Activated gamma-delta T cell treated with anti-CD3 and anti-CD28 coated beads, Interleukin-2, amount 50 U/mL, for 16 hours (primary cell): ENCODE measurements around the gene CDC45.

Experiments used
- DNase-seq: peaks from one replicate; pipeline ENCODE4 v3.0.0-alpha.2; 2020; ENCODE audit warnings: low read depth

Gene CDC45

DNA sequence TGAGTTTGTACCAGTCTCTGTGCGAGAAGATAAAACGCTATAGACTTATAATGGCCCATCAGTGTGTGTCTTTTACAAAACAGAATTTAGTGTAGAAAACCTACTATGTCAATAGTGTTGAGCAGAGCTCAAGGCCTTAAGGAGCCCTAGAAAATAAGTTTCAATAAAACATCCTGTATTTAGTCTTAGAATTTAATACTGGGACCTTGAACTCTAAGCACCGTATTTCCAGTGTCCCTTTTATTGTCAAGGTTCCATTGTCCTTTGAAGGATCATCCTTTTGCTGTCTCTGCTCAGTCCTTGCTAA lies 16.6 kb downstream of the CDC45 start:
- no peak for DNase-seq

DNA sequence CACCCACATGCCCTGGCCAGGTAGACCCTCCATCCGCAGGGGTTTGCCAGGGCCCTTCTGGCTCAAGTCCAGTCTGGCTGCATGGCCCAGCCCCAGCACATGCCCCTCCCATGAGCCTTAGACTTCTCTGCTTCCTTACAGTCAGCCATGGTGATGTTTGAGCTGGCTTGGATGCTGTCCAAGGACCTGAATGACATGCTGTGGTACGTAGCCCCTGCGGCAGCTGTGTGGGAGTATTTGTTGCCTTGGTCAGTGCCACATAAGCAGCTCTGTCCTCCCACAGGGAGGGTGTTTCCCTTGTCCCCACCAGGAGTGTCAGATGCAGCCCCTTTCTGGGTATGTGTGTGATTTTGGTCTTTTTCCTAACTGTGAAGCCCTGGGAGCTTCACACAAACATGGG lies 17.5 kb downstream of the CDC45 start:
- DNase-seq, result no peak

DNA sequence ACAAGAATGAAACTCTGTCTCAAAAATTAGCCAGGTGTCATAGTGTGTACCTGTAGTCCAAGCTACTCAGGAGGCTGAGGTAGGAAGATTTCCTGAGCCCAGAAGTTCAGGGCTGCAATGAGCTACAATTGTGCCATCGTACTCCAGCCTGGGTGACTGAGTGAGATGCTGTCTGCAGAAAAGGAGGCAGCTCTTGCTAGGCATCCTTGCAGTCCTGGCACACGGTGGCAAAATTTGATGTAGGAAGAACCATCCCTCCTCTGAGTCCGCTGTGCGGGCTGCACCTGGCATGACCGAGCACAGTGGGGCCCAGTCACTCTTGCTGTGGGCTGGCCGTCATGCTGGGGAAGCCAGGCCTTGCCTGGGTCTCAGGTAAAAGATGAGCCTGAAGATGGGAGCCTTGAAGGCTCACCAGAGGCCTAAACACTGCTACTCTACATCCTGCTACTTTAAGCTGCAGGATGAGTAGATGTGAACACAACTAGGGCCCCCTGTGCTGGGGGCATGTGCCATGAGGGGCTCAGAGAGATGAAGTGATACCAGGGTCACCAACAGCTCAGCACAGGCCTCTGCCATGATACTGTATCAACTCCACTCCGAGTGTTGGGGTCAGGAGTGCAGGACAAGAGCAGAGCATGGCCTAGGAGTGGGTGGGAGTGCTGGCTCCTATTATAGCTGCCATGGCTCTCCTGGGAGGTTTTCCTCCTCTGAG lies 18.6 kb downstream of the CDC45 start:
- DNase-seq, result no peak

DNA sequence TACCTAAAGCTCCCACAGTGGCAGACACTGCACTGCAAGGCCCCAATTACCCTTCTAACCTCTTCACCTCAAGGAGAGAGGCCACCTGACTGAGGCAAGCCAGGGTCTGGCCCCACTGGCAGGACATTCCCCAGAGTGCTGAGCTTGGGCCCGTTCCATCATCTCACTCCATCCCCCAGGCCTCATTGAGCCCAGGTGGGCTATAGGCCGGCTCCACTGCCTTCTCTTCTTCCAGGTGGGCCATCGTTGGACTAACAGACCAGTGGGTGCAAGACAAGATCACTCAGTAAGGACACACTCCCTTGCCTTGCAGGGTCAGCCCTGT lies 19.1 kb downstream of the CDC45 start:
- no peak for DNase-seq

GRCh38 chr22:19499236-19499879 lies 19.6 kb downstream of the CDC45 start:
- no peak for DNase-seq

DNA sequence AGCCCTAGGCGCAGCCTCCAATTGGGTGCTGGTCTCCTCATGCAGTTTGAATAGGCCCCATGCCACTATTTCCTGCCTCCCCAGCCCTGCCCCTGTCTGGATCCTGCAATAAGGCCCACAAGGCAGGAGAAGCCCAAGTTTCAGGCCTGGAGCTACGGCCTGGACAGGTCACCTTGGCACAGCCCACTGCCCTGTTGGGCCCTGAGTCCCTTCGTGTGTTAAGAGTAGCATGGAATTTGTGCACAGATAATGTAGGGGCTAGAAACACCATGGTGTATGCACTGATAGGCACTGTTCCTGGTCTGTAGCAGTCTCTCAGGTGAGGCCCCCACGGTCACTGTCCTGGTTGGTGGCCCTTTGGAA lies 20.1 kb downstream of the CDC45 start:
- no peak for DNase-seq

DNA sequence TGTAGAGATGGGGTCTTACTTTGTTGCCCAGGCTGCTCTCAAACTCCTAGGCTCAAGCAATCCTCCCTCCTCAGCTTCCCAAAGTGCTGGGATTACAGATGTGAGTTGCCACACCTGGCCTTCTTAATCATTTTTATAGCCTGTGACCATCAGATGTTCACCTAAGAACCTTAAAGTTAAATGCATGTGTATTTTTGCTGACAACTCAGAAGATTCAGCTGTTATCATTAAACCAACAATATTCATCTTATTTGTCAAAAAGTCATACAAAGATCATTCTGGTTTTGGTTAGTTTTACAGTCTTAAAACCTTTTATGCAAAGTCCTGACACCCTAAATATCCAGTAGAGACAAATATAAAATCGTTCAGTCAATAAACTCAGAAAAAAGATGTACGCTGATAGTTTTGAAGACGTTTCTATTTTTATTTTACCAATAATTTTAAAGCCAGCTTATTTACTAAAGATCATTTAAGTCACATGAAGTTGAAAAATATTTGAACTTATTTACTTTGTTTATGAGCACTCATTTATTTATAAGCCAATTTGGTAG lies 22.3 kb downstream of the CDC45 start:
- DNase-seq, result no peak

GRCh38 chr22:19503367-19503766 lies 23.6 kb downstream of the CDC45 start:
- no peak for DNase-seq

- DNase-seq, result no peak
Measured at GRCh38 chr22:19503869-19504268, 24.1 kb downstream of the CDC45 start.

- DNase-seq, result no peak
Measured at GRCh38 chr22:19504900-19505734, 25.4 kb downstream of the CDC45 start.

DNA sequence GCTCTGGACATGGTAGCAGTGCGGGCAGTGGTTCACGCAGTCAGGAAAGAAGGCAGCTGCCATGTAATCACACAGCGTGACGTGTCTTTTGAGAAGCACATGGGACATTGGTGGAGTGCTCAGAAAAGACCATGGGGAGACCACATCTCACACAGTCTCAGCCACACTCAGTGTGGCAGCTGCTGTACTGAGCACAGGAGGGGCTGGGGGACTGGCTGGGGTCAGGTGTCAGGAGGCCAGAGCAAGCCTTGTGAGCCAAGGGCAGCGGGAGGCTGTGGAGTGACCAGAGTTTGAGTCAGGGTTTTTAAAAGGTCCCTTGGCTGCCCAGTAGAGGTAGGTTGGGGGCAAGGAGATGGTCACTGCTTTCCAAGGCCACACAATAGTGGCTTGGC lies 26.0 kb downstream of the CDC45 start:
- no peak for DNase-seq

DNA sequence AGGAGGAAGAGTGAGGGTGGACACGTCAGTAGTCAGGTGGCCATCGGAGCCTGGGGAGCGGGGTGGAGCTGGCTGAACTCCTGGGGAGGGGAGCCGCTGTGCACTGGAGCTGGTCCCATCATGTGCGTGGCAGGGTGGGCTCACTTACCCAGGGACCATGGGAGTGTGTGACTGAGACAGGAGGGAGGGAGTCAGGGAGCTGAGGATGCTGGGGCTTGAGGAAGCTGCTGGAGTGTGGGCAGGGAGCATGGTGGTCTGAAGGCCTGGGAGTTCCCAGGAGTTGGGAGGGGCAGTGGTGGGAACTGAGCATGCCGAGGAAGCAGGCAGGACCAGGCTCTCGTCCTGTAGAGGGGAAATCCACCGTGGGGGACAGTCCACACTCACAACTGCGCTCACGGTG lies 26.5 kb downstream of the CDC45 start:
- no peak for DNase-seq

DNA sequence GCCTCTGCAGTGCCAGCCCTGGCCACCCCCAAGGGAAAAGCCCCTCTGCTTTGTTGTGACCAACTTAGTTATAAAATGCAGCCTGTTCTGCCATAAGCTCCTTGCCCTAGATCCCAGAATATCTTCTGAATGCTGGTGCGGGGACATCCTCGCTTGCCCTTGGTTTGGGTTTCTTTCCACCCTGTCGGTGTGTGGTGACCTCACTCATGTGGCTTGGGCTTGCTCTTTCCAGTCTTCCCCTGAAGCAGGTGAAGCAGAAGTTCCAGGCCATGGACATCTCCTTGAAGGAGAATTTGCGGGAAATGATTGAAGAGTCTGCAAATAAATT lies 27.8 kb downstream of the CDC45 start:
- no peak for DNase-seq

GRCh38 chr22:19508024-19508776 lies 28.5 kb downstream of the CDC45 start:
- no peak for DNase-seq

- no peak for DNase-seq
Measured at GRCh38 chr22:19509191-19509590, 29.5 kb downstream of the CDC45 start.

GRCh38 chr22:19509923-19510322 lies 30.2 kb downstream of the CDC45 start:
- no peak for DNase-seq

DNA sequence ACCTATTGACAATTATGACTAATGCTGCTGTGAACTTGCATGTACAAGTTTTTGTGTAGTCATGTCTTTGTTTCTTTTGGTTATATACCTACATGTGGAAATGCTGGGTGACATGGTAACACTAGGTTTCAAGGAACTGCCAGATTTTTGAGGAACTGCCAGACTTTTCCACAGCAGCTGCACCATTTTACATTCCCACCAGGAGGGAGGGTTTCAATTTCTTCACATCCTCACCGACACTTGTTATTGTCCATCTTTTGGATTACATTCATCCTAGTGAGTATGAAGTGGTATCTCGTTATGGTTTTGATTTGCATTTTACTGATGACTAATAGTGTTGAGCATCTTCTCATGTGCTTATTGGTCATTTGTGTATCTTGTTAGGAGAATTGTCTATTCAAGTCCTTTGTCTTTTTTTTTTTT lies 31.2 kb downstream of the CDC45 start:
- DNase-seq, result no peak

DNA sequence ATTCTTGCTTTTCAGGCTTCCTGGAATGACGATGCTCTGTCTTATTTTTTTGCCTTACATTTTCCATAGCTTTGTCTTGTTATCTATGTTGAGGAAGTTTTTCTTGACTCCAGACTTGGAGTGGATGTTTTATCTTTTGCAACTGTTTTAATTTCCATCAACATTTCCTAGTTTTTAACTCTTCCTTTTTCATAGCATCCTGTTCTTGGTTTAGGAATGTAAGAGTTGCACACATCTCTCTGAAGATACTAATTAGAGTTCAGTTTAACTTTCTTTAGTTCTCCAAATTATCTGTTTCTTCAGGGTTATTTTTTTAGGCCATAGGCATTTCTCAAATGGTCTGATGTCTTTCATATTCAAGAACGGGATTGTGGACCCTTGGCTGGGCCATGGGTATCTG lies 34.1 kb downstream of the CDC45 start:
- DNase-seq, result no peak

GRCh38 chr22:19514831-19515565 lies 35.3 kb downstream of the CDC45 start:
- no peak for DNase-seq

DNA sequence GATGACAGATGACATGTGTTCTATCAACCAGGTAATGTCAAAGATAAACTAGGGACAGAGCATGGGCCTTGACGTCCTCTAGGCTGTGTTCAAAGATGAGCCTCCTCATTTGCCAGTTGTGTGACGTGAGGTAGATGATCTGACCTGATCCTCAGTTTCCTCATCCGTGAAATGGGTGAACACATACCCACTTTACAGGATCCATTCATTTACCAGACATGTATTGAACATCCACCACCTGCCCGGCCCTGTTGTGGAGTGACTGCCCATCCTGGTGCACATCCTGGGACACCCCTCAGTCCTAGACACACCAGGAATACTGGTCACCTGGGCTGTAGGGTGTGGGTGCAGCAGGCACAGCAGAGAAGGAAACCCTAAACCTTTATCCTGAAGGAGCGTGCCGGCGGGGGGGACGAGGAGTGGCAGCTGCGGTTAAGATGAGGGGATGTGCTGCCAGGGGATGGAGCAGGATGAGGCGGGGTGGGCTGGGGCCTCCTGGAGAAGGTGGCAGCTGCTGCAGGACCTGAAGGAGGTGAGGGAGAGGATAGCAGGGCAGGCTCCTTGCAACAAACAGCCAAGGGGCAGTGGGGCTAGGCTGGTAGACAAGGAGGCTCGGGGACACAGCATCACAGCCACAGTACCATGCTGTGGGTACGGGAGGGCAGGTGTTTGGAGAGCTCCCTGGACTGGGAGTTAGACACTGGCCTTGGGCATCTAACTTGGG lies 36.1 kb downstream of the CDC45 start:
- DNase-seq, result no peak
